ENCODE data around the gene GMDS. TPM values are rescaled to one million over a fixed set of nuclear protein-coding genes. Genes with fewer than 3 reads are reported as not detected.

Gene GMDS
- total RNA-seq, 1 donor from 2014 or later: 17.9 TPM

DNA sequence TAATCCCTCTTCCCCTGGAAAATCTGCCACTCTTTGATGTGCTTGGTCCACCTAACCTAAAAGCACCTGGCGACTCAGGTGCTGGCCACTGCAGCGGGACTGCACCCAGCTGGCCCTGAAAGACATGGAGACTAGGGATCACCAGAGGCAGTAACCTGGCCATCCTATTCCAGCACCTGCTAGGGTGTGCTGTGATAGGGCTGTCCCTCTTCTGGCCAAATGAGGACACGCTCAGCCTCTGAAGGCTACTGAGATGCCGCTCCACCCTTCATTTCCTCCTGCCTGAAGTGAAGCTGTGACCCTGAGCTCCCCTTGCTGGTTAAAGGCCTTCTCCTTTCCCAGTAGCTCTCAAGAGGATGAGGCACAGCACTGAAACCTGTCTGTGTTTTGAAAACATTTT, 611.3 kb downstream of the GMDS start:
- DNase-seq (ENCODE audit: low read depth): no peak
- no peak overlapping the region for H3K4me3 ChIP-seq (ENCODE audit: low read depth, low read length)
- TF ChIP-seq, protein P1, sequence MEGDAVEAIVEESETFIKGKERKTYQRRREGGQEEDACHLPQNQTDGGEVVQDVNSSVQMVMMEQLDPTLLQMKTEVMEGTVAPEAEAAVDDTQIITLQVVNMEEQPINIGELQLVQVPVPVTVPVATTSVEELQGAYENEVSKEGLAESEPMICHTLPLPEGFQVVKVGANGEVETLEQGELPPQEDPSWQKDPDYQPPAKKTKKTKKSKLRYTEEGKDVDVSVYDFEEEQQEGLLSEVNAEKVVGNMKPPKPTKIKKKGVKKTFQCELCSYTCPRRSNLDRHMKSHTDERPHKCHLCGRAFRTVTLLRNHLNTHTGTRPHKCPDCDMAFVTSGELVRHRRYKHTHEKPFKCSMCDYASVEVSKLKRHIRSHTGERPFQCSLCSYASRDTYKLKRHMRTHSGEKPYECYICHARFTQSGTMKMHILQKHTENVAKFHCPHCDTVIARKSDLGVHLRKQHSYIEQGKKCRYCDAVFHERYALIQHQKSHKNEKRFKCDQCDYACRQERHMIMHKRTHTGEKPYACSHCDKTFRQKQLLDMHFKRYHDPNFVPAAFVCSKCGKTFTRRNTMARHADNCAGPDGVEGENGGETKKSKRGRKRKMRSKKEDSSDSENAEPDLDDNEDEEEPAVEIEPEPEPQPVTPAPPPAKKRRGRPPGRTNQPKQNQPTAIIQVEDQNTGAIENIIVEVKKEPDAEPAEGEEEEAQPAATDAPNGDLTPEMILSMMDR (conservative IDR thresholded peaks at IDR 0.05; ENCODE audit: low read depth, low read length): no peak

DNA sequence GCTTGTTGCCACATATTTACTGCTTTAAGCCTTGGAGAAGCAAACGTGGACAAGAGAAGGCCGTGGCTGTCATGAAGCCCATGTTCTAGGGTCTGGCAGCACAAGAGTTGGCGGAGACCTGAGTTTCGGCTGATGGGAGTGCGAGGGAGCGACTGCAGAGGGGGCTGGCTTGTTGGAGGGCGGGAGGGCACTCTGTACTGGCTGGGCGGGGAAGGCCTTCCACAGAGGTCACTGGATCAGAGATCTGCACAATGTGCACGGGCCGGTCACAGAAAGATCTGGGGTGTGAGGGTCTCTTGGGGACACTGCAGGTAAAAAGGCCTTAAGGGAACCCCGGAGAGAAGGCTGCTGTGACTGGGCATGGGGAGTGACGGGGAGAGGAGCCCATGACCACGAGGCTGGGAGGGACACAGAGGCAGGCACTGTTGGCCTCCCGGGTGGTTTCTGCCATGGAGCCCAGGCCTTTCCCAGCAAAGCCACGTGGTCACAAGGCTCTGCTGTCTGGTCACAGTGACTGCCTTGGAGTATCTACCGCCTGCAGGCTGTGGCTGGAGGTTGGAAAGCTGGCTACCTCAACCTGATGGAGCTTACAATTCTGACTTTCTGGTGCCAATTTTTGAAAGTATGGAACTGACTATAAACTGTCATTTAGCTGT, 611.9 kb downstream of the GMDS start:
- H3K4me3 ChIP-seq (ENCODE audit: low read depth, low read length): no peak overlapping the region
- TF ChIP-seq, protein P1 (conservative IDR thresholded peaks at IDR 0.05; ENCODE audit: low read depth, low read length): no peak
- DNase-seq (ENCODE audit: low read depth): no peak

DNA sequence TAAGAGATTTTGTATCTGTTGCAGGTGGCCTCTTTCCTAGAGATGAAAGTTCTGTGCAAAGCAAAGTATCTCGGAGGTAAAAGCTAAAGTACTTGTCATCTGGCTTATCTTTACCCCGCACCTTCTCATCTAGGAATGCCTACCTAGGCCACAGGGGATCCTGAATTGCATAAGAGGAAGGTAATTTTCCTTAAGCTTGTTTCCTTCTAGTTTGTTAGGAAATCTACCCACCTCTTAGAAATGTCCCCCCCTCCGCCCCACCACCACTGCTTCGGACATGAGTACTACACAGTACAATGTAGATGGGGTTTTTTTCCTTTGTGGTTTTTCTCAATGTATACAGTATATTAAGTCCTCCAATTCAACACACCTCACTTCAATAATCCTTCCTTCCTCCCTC, 614.2 kb downstream of the GMDS start:
- TF ChIP-seq, protein P1 (conservative IDR thresholded peaks at IDR 0.05; ENCODE audit: low read depth, low read length): no peak
- no peak overlapping the region for H3K4me3 ChIP-seq (ENCODE audit: low read depth, low read length)
- no peak for DNase-seq (ENCODE audit: low read depth)

DNA sequence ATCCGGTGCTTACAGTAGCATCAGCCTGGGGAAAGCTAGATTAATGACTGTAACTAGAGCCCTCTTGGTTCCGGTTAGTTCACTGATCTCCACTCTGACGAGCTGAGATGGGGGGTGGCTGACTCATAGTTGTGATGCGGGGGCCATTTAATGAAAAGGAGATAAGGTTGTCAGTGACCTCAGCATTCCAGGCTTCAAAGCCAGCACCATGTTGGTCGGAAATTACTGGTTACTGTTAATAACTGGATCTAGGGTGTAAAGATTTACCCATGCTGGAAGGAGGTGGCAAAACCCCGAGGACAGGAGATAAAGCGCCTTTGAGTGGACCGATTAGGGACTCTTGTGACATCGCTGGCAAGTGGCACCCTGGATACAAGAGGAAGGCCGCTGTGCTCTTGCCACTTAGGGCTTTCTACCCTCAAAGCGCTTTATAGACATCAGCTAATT, 614.6 kb downstream of the GMDS start:
- TF ChIP-seq, protein P1 (conservative IDR thresholded peaks at IDR 0.05; ENCODE audit: low read depth, low read length): no peak
- DNase-seq (ENCODE audit: low read depth): no peak
- no peak overlapping the region for H3K4me3 ChIP-seq (ENCODE audit: low read depth, low read length)

DNA sequence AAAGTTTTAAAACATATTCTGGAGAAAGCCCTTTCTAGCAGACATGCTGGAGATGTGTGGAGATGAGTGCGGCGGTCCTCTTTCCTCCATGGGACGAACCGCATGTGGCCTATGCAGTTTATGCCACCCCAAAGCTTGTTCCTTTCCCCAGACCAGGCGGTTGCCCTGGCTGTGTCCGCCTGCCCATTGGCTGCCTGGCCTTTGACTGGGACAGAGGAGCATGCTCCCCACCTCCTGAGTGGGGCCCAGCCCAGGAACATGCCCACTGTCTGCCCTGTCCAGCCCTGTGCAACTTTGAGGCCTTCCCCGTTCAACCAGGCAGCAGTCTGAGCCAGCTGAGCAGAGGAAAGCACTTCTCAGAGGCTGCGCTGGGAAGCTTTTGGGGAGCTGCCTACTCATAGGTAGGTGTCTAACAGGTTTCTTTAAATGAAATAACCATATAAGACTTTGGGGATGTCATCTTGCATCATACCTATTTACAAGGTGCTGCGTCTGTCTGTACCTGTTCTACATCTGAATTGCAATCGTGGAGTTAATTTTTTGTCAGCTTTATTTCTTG, 615.1 kb downstream of the GMDS start:
- TF ChIP-seq, protein P1 (conservative IDR thresholded peaks at IDR 0.05; ENCODE audit: low read depth, low read length): no peak
- no peak for DNase-seq (ENCODE audit: low read depth)
- H3K4me3 ChIP-seq (ENCODE audit: low read depth, low read length): no peak overlapping the region

- DNase-seq (ENCODE audit: low read depth): no peak
- TF ChIP-seq, protein P1 (conservative IDR thresholded peaks at IDR 0.05; ENCODE audit: low read depth, low read length): no peak
- H3K4me3 ChIP-seq (ENCODE audit: low read depth, low read length): no peak overlapping the region
Observed at GRCh38 chr6:1629316-1629715, 616.1 kb downstream of the GMDS start.
